GM18951 (cell line): Measurements from ENCODE around the gene FAM111B.

ENCODE experiments used
- POLR2A ChIP-seq: IDR thresholded peaks from 4 replicates; pipeline ENCODE4 v1.6.1; 2011; ENCODE audit warnings: mild to moderate bottlenecking; ENCODE audit not compliant: insufficient read length, insufficient read depth; ENCODE audit errors: extremely low read depth
- in situ Hi-C: fragments of 300-500 bp; cut with MboI; formaldehyde crosslinking; loops from one replicate; pipeline ENCODE4 v1.12.0; 2022; ENCODE audit warnings: low sequenced_read_pairs, mixed read lengths, inconsistent platforms; ENCODE audit not compliant: unreplicated experiment

FAM111B gene

GRCh38 chr11:59154610-59155009 lies 47.6 kb downstream of the FAM111B start:
- TF ChIP-seq POLR2A: no peak
- in situ Hi-C loops: loop anchor here (10.0 kb wide), 1 partner anchor 190 kb away; no protein-coding TSS in a partner anchor

- TF ChIP-seq POLR2A: no peak
- in situ Hi-C loops: loop anchor here (10.0 kb wide), 1 partner anchor 193 kb away; no protein-coding TSS in a partner anchor
These were observed 50.4 kb downstream of the FAM111B start for GRCh38 chr11:59157433-59157832.

- TF ChIP-seq POLR2A: no peak
- in situ Hi-C loops: loop anchor here (10.0 kb wide), 1 partner anchor 194 kb away; no protein-coding TSS in a partner anchor
These were observed 51.4 kb downstream of the FAM111B start for GRCh38 chr11:59158206-59159068.

- in situ Hi-C loops: no loop called here
- TF ChIP-seq POLR2A: no peak
These were observed 57.0 kb downstream of the FAM111B start for GRCh38 chr11:59164028-59164427.

- TF ChIP-seq POLR2A: peak; percentile 45
- in situ Hi-C loops: loop anchor here (5.0 kb wide), 1 partner anchor 36 kb away; no protein-coding TSS in a partner anchor
These were observed 64.7 kb downstream of the FAM111B start, which contains the start of gene DTX4 for GRCh38 chr11:59171508-59172322. TSS of gene DTX4 (plus strand) at chr11:59172132. CDS start at chr11:59172596, 464 bp downstream.

- in situ Hi-C loops: loop anchor here (5.0 kb wide), 1 partner anchor 35 kb away; no protein-coding TSS in a partner anchor
- peak; percentile 49 for TF ChIP-seq POLR2A
These were observed 65.5 kb downstream of the FAM111B start for GRCh38 chr11:59172345-59173079.

GRCh38 chr11:59173080-59173963 lies 66.3 kb downstream of the FAM111B start:
- in situ Hi-C loops: loop anchor here (5.0 kb wide), 1 partner anchor 34 kb away; no protein-coding TSS in a partner anchor
- no peak for TF ChIP-seq POLR2A

GRCh38 chr11:59173964-59174663 lies 67.1 kb downstream of the FAM111B start:
- no peak for TF ChIP-seq POLR2A
- in situ Hi-C loops: loop anchor here (5.0 kb wide), 1 partner anchor 33 kb away; no protein-coding TSS in a partner anchor

- TF ChIP-seq POLR2A: no peak
- in situ Hi-C loops: loop anchor here (5.0 kb wide), 1 partner anchor 33 kb away; no protein-coding TSS in a partner anchor
These were observed 67.6 kb downstream of the FAM111B start for GRCh38 chr11:59174664-59175033.

- no peak for TF ChIP-seq POLR2A
- in situ Hi-C loops: no loop called here
These were observed 68.1 kb downstream of the FAM111B start for GRCh38 chr11:59175091-59175501.

GRCh38 chr11:59176330-59176729 lies 69.3 kb downstream of the FAM111B start:
- in situ Hi-C loops: no loop called here
- no peak for TF ChIP-seq POLR2A
